GM19238 (cell line): ENCODE measurements around the gene ADARB1.

ENCODE experiments used
- DNase-seq: peaks from one replicate; pipeline ENCODE4 v3.0.0; 2011; ENCODE audit warnings: low spot score; ENCODE audit not compliant: insufficient read length

The ADARB1 gene

DNA sequence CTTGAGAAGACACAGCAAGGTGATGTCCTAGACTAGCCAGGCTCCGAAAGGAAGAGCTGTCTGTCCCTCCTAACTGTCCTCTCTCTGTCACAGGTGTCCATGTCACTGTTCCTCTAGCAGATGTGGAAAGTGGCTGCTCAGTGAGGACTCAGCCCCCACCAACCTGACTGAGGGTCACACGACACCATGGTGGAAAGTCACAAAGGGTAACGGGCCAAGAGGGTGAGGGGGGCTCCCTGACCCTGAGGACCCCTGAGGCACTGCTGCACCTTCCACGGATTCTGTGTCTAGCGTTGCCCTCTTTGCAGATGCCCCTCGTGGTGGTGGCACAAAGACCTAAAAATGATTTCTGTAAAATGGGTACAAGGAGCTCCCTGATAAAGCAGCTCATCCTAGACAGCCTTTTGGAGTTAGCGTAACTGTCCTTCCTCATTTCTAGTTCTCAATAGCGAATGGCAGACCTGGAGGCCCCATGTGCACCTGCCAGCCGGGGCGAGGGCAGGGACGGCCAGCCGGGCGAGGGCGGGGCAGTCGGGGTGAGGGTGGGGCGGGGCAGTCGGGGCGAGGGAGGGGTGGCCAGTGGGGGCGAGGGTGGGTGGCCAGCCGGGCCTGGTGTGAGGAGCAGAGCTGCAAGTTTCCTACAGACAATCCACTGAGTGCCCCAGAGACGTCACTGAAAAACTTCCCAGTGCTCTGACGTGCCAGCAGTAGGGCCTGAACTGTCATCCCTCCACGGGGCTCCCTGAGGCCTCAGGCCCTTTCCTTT, 189.9 kb downstream of the ADARB1 start:
- no peak for DNase-seq

DNA sequence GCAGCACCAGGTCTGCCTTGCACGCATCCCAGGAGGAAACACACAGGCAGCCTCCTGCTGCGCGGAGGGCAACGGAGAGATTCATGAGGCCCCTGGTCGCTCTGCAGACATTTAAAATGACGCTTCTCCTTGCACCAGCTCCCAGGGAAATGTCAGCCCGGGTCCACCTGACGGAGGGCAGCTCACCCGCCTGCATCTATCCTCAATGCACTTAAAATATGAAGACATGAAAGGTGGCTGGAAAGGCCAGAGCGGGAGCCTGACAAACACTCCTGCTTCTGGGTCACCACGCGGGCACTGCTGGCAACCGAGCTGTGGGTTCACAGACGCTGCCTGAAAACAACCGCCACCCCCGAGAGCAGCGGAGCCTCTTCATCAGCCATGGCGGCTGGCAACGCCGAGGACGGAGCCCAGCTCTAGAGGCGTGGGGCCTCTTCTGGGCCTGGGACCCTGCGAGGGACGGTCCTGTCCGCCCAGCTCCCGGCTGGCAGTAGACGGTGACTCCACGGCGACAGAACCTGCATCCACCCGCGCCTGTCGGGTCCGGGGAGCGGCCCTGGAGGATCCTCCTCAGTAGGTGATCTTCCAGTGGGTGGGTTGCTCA, 190.6 kb downstream of the ADARB1 start:
- no peak for DNase-seq

DNA sequence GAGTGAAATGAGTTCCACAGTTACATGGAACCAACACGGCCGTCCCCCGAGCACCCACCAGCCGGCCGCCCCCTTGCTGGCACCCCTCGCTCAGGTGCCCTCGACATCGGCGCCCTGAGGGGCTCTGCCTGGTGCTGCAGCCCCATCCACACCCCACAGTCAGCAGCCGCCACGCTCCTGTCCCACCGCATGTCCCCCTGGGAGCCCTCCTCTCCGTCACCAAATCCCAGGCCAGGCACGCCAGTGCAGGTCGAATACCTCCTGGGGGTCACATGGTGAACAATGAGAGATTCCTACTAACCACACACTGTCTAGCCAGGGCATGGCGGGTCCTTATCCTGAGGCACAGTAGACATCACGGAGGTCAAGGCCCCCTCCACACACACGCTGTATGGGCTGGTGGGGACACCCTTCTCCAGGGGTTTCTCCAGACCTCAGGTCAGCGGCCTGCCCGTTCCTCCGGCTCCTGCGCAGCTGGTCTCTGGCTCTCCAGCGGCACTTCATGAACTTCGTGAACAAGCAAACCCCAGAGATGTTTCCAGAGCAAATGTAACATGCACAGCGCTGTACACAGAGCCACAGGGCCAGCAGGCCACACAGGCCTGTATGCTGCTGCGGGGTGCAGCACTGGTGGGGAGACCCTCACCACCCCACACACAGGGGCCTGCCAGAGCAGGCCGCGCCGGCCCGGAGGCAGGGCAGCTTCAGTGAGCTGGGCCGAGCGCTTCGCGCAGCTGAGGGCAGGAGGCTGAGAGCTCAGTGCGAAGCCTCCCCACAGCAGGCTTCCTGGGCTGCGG, 191.5 kb downstream of the ADARB1 start:
- DNase-seq = no peak

DNA sequence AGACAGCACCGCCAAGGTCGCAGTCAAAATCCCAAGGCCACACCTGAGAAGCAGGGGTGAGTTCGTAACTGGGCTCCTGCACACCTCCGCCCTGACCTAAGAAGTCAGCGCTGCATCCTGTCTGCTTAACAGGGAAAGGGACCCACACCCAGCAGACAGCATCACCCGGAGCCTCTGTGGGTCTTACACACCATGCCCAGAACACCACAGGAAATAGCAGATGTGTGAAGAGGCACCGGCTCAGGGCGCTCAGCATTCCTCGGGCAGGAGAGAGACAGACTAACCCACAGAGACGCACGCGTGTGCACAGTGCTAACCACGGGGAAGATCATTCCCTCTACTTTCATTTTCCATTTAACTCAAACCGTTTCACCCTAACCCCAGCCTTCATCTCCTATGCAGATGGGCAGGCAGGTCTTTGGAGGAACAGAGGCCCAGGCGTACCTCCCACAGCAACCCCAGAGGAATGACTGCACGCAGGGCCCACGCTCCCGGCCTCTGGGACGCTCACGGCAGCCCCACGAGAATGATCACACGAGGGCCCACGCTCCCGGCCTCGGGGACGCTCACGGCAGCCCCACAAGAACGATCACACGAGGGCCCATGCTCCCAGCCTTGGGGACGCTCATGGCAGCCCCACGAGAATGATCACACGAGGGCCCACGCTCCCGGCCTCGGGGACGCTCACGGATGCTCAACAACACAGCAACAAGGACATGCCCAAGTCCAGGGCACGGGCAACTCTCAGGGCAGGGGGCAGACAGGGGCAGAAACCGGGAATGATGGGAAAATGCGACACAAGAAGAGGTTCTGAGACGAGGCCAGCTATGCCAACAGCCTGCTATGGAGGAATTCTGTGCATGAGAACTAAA, 192.4 kb downstream of the ADARB1 start:
- no peak for DNase-seq

DNA sequence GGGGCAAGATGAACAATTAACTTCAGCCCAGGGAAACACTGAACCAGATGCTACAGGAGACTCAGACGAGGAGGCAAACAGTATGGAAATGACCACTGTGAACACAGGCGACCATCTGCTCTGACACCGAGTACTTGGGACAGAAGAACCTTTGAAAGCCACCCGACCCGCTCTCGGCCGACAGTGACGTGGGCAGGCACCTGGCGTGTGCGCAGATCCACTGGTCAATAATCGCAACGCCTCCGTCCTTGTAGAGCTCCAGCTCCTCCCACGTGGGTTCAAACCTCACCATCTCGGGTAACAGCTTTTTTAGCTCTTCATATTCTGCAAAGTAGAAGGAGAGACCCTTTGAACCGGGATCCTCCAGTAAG, 193.0 kb downstream of the ADARB1 start:
- no peak for DNase-seq

DNA sequence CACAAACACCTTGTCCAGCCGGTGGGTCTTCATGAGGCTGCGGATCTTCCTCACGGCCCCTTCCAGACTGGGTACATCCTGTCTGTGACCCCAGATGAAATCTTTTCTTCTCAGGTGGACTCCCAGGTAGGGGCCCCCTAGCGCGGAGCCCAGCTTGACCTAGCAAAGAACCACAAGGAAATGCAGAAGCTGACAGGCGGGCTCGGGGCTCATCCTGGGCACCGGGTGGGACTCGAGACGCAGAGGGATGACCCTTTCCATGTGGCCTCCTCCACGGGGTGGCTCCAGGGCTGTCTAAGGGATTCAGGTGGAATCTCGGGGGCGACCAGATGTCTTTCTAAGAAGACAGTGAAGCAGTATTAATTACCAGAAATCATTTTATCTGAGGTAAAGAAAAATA, 195.5 kb downstream of the ADARB1 start:
- no peak for DNase-seq

DNA sequence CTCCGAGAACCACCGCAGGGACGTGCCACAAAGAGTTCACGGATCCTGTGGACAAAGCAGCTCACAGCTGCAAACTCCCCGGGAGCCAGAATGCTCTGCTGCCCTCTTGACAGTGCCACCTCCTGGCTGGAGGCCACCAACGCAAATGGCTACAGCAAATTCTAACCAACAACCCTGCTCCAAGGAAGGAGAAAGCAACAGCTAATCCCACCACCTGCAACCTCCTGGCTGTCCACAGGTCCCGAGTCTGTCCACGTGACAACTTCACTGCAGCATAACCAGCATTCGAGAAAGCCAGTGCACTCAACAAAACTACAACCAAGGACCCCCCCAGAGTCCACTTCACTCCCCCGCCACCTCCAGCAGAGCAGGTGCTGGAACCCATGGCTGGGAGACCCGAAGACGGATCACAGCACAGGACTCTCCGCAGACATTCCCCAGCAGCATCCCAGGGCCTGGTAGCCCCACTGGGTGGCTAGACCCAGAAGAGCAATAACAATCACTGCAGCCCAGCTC, 196.0 kb downstream of the ADARB1 start:
- DNase-seq = no peak
